Right lobe of liver (tissue), 6 donors: Measurements from ENCODE around the gene SART1. TPM values are rescaled to one million over a fixed set of nuclear protein-coding genes. Genes with fewer than 3 reads are reported as not detected.

Experiments used
- ATAC-seq, 4 donors: fragments of 200-7000 bp; cut with Tn5 transposase; one replicate each; pipeline ENCODE4 v1.9.1; 2020; ENCODE audit warnings: mild to moderate bottlenecking in 4 of 4, moderate library complexity in 4 of 4
- DNase-seq, 3 donors: peaks; one replicate each; pipeline ENCODE4 v3.0.0-alpha.2; 2020
- H3K27ac ChIP-seq, 3 donors: fragments of 200-600 bp; one replicate each; pipeline ENCODE4 v1.8.0; 2022
- H3K27me3 ChIP-seq, 2 donors: fragments of 200-600 bp; one replicate each; pipeline ENCODE4 v1.8.0; 2022
- H3K36me3 ChIP-seq, 4 donors: fragments of 200-600 bp; sonication (generic) in 1 of 4; one replicate each; pipeline versions ENCODE4 v1.5.1 to v1.8.0; 2017 to 2022; ENCODE audit warnings: control low read depth in 1 of 4
- H3K4me1 ChIP-seq, 4 donors: fragments of 200-600 bp; sonication (generic) in 1 of 4; one replicate each; pipeline versions ENCODE4 v1.5.1 to v1.8.0; 2017 to 2022; ENCODE audit warnings: control low read depth in 1 of 4
- H3K4me3 ChIP-seq, 3 donors: fragments of 200-600 bp; one replicate each; pipeline ENCODE4 v1.8.0; 2022
- H3K9me3 ChIP-seq, 4 donors: fragments of 200-600 bp; sonication (generic) in 1 of 4; one replicate each; pipeline versions ENCODE4 v1.5.1 to v1.8.0; 2017 to 2022; ENCODE audit warnings: control low read depth in 1 of 4
- POLR2A ChIP-seq: fragments of 450-650 bp; IDR thresholded peaks from one replicate; pipeline ENCODE4 v1.6.1; 2017; ENCODE audit warnings: antibody characterized with exemption, mild to moderate bottlenecking
- WGBS: methylation state at CpG from one replicate; pipeline ENCODE4 v1.1.6; 2018; ENCODE audit warnings: low coverage, low lambda C conversion rate; ENCODE audit not compliant: insufficient coverage; ENCODE audit errors: missing lambda C conversion rate; 5-methylcytosine and 5-hydroxymethylcytosine counted together
- intact Hi-C, 2 donors: fragments of 100-400 bp; cut with DNase I; formaldehyde crosslinking; loops; one replicate each; pipeline versions ENCODE4 v1.11.2 to v1.14.1; 2022
- total RNA-seq, 6 experiments: library from RNA; depleted of rRNA in 2 of 6; stranded (reverse); fragments of >200 nt in 2 of 6; fragmentation: NEBNext Ultra II Directional in 3 of 6; extraction: Animal tissue kit (Norgen Biotek cat#: 25700) in 3 of 6; gene quantifications; one replicate each; pipeline versions ENCODE4 v1.1.0 to v1.2.4, GENCODE V29; 2016 to 2023
- TF ChIP-seq, protein P1 (sequence below), 4 donors: fragments of 200-600 bp in 3 of 4; fragments of 450-650 bp in 1 of 4; IDR thresholded peaks; one replicate each; pipeline versions ENCODE4 v1.5.1 to v1.8.0; 2016 to 2022; ENCODE audit warnings: antibody characterized with exemption in 4 of 4, mild to moderate bottlenecking in 2 of 4
- donor health status: DM: no; HTN: yes; CAD: no.
- donor health status: DM: no; HTN: no; CAD: no.
- donor health status: DM: no; HTN: no; CAD: no.
- donor health status: DM: no; HTN: yes; CAD: no.
- donor health status: DM: no; HTN: yes; CAD: no.

The SART1 gene
- total RNA-seq, 6 experiments from 2014 or later, result 14.3 to 34.1 (median 20.6) TPM

DNA sequence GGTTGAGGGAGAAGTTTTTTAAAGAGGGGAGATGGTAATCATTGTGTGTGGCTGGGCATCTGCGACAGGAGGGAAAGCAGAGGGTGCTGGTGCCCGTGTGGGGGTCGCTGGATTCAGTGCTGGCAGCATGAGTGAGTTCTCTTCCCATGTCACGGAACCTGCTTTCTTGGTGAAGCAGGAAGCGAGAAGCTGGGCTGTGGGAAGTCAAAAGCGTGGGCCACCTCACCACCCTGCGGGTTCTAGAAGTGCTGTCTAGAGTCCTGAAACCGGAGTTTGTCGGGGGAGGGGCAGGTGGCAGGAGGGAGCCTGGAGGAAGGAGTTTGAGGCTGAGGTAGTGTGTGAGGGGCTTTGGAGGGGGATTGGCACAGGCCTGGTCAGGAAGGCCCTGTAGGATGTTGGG, 14.2 kb downstream of the SART1 start:
- TF ChIP-seq, protein P1, sequence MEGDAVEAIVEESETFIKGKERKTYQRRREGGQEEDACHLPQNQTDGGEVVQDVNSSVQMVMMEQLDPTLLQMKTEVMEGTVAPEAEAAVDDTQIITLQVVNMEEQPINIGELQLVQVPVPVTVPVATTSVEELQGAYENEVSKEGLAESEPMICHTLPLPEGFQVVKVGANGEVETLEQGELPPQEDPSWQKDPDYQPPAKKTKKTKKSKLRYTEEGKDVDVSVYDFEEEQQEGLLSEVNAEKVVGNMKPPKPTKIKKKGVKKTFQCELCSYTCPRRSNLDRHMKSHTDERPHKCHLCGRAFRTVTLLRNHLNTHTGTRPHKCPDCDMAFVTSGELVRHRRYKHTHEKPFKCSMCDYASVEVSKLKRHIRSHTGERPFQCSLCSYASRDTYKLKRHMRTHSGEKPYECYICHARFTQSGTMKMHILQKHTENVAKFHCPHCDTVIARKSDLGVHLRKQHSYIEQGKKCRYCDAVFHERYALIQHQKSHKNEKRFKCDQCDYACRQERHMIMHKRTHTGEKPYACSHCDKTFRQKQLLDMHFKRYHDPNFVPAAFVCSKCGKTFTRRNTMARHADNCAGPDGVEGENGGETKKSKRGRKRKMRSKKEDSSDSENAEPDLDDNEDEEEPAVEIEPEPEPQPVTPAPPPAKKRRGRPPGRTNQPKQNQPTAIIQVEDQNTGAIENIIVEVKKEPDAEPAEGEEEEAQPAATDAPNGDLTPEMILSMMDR (IDR thresholded peaks at IDR 0.05), result no peak
- TF ChIP-seq POLR2A, result no peak
- ATAC-seq (no peak), DNase-seq (no peak)
- intact Hi-C loops, result no loop called here
- H3K4me1 ChIP-seq, result no peaks in the 10 kb centered on the region
- no peaks in the 10 kb centered on the region for H3K27me3 ChIP-seq
- WGBS, result 92% methylated on average over 6 of the region's 9 CpGs
- H3K27ac ChIP-seq, result no peak overlapping the region
- H3K9me3 ChIP-seq, result no peaks in the 10 kb centered on the region
- peaks cover 0 to 40% (median 17%) of the 10 kb centered on the region in 4 donors for H3K36me3 ChIP-seq
- no peak overlapping the region for H3K4me3 ChIP-seq

DNA sequence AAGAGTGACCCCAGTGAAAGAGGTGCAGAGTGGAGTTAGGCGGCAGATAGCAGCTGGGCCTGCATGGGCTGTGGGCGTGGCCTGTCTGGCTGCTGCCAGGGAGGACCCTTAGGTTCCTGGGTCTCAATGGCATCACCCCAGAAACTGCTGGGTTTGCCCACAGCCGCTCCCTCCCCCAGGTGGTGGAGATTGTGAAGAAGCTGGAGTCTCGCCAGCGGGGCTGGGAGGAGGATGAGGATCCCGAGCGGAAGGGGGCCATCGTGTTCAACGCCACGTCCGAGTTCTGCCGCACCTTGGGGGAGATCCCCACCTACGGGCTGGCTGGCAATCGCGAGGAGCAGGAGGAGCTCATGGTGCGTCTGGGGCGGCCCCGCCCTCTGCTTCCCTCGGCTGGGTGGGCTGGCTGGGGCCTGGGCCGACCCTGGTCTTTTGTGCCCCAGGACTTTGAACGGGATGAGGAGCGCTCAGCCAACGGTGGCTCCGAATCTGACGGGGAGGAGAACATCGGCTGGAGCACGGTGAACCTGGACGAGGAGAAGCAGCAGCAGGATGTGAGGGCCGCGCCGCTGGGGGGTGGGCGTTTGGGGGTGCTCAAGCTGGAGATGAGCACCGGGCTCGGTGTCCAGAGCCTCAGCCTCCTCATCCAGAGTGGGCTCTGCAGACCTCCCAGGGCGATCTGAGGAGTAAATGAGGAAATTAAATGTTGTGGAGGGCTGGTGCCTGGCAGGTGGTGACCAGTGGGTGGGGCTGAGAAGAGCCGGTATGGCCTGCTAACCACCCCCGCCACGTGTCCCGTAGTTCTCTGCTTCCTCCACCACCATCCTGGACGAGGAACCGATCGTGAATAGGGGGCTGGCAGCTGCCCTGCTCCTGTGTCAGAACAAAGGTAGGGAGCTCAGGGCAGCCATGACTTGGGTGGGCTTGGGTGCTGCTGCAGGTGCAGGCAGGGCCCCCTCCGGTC, 15.0 kb downstream of the SART1 start:
- ATAC-seq, result no peak
- no peak for DNase-seq
- intact Hi-C loops, result no loop called here
- 95% methylated on average over 8 of the region's 43 CpGs for WGBS
- H3K9me3 ChIP-seq, result no peaks in the 10 kb centered on the region
- no peak for TF ChIP-seq POLR2A
- no peaks in the 10 kb centered on the region for H3K27me3 ChIP-seq
- no peaks in the 10 kb centered on the region for H3K4me1 ChIP-seq
- H3K36me3 ChIP-seq, result peaks cover 0 to 40% (median 17%) of the 10 kb centered on the region in 4 donors
- no peak overlapping the region for H3K27ac ChIP-seq
- H3K4me3 ChIP-seq, result no peak overlapping the region

DNA sequence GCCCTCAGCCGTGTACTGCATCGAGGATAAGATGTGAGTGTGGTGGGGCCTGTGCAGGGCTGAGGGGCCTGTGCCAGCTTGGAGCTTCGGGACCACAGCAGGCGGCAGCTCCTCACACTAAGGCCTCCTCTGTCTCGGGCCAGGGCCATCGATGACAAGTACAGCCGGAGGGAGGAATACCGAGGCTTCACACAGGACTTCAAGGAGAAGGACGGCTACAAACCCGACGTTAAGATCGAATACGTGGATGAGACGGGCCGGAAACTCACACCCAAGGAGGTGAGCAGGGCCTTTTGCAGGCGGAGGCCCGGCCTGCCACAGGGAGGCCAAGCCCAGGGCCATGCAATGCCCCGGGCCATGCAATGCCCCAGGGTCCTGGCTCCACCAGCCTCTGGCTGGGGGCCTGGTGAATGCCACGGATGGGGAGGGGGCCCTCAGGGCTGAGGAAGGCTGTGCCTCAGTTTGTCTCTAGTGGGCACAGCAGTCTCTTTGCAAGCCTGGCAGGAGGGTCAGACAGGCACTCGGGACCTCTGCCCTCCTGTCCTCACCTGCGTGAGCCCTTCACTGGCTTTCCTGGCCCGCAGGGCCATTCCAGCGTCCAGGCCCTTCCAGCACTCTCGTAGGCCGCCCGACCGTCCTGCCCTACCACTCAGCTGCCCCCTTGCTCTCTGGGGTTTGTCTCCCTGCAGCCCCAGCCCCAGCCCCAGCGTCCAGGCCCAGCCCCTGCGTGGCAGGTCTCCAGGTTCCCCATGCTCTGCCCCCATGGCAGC, 16.3 kb downstream of the SART1 start:
- ATAC-seq, result peak in 1 of 4 donors; percentile 15
- H3K4me1 ChIP-seq, result no peaks in the 10 kb centered on the region
- TF ChIP-seq POLR2A, result no peak
- TF ChIP-seq, protein P1 (IDR thresholded peaks at IDR 0.05), result no peak
- 88% methylated on average over 10 of the region's 29 CpGs for WGBS
- no peaks in the 10 kb centered on the region for H3K27me3 ChIP-seq
- intact Hi-C loops, result no loop called here
- no peaks in the 10 kb centered on the region for H3K9me3 ChIP-seq
- no peak for DNase-seq
- H3K4me3 ChIP-seq, result no peak overlapping the region
- peaks cover 0 to 33% (median 17%) of the 10 kb centered on the region in 4 donors for H3K36me3 ChIP-seq
- H3K27ac ChIP-seq, result no peak overlapping the region

DNA sequence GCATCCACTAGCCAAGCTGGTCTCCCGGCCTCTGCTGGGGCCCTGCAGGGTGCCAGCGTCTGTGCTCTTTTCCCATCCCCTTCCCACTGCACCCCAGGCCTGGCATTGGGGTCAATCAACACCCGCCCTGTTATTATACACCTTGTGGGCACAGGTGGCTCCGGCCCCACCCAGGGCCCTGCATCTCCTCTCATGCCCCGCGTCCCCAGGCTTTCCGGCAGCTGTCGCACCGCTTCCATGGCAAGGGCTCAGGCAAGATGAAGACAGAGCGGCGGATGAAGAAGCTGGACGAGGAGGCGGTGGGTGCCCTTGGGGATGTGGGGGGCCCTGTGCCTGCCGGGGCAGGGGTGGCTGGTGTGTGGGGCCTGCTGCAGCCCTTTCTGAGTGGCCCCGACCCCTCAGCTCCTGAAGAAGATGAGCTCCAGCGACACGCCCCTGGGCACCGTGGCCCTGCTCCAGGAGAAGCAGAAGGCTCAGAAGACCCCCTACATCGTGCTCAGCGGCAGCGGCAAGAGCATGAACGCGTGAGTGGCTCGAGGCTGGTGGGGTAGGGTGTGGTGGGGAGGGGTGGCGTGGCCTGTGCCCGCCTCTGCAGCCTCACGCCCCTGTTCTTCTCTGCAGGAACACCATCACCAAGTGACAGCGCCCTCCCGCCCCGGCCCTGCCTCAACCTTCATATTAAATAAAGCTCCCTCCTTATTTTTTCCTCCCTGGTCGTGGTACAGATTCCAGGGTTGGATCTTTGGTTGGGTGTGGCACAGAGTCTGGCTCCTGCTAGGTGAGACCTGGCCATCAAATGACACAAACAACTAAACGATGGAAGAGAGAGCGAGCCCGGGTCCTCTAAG, 17.1 kb downstream of the SART1 start:
- no peak for TF ChIP-seq POLR2A
- TF ChIP-seq, protein P1 (IDR thresholded peaks at IDR 0.05), result no peak
- DNase-seq (no peak), ATAC-seq (no peak)

More for the DNA sequence above, 17.1 kb downstream of the SART1 start:
- Histone ChIP-seq H3K9me3 (no peaks in the 10 kb centered on the region), H3K4me3 (no peak overlapping the region), H3K36me3 (peaks cover 0 to 33% (median 16%) of the 10 kb centered on the region in 4 donors), H3K4me1 (no peaks in the 10 kb centered on the region), H3K27ac (no peak overlapping the region), H3K27me3 (no peaks in the 10 kb centered on the region)
- intact Hi-C loops, result no loop called here
- 87% methylated on average over 9 of the region's 34 CpGs for WGBS
